RWPE2 (cell line): Measurements from ENCODE around the gene SEMA4F.

Experiments
- ATAC-seq: fragments of 200-7000 bp; cut with Tn5 transposase; 3 replicates; pipeline ENCODE4 v1.9.1; 2021; ENCODE audit warnings: low read depth
- DNase-seq: peaks from one replicate; pipeline ENCODE4 v3.0.0-alpha.2; 2020; ENCODE audit warnings: low spot score
- H3K27ac ChIP-seq: fragments of 450-650 bp; 2 replicates; pipeline ENCODE4 v1.5.1; 2017; ENCODE audit warnings: mild to moderate bottlenecking; ENCODE audit not compliant: poor library complexity, severe bottlenecking
- H3K27me3 ChIP-seq: fragments of 250-450 bp; sonication (Bioruptor Pico); 2 replicates; pipeline ENCODE4 v1.5.1; 2021; ENCODE audit warnings: mild to moderate bottlenecking, moderate library complexity; ENCODE audit not compliant: insufficient read depth, poor library complexity, severe bottlenecking
- H3K36me3 ChIP-seq: fragments of 250-450 bp; sonication (Bioruptor Pico); 2 replicates; pipeline ENCODE4 v1.5.1; 2020; ENCODE audit warnings: low read depth, mild to moderate bottlenecking, moderate library complexity
- H3K4me1 ChIP-seq: fragments of 250-450 bp; sonication (Bioruptor Pico); 2 replicates; pipeline ENCODE4 v1.5.1; 2021; ENCODE audit warnings: mild to moderate bottlenecking, moderate library complexity; ENCODE audit not compliant: insufficient read depth, poor library complexity, severe bottlenecking
- H3K4me3 ChIP-seq: fragments of 250-450 bp; sonication (Bioruptor Pico); 2 replicates; pipeline ENCODE4 v1.5.1; 2021; ENCODE audit warnings: mild to moderate bottlenecking, moderate library complexity; ENCODE audit not compliant: severe bottlenecking
- H3K9me3 ChIP-seq: fragments of 250-450 bp; sonication (Bioruptor Pico); 2 replicates; pipeline ENCODE4 v1.5.1; 2021; ENCODE audit warnings: mild to moderate bottlenecking, moderate library complexity; ENCODE audit not compliant: severe bottlenecking
- CTCF ChIP-seq: fragments of 450-650 bp; IDR thresholded peaks from one replicate; pipeline ENCODE4 v1.5.1; 2017; ENCODE audit warnings: mild to moderate bottlenecking, moderate library complexity; ENCODE audit not compliant: poor library complexity, severe bottlenecking

The SEMA4F gene

GRCh38 chr2:74659462-74659861 is 5.4 kb downstream of the SEMA4F start:
- Histone ChIP-seq H3K9me3 (no peaks in the 10 kb centered on the region), H3K27me3 (no peaks in the 10 kb centered on the region), H3K4me3 (no peak overlapping the region), H3K36me3 (peaks cover 10% of the 10 kb centered on the region), H3K4me1 (peaks cover 7% of the 10 kb centered on the region), H3K27ac (no peak overlapping the region)
- no peak for ATAC-seq
- DNase-seq = no peak
- no peak for TF ChIP-seq CTCF

GRCh38 chr2:74668087-74668486 is 14.0 kb downstream of the SEMA4F start:
- Histone ChIP-seq H3K36me3 (peaks cover under 1% of the 10 kb centered on the region; the same call in 1 of the 2 replicates), H3K27me3 (no peaks in the 10 kb centered on the region), H3K9me3 (no peaks in the 10 kb centered on the region), H3K4me1 (no peaks in the 10 kb centered on the region), H3K4me3 (no peak overlapping the region), H3K27ac (no peak overlapping the region)
- ATAC-seq (no peak), DNase-seq (no peak)
- no peak for TF ChIP-seq CTCF

DNA sequence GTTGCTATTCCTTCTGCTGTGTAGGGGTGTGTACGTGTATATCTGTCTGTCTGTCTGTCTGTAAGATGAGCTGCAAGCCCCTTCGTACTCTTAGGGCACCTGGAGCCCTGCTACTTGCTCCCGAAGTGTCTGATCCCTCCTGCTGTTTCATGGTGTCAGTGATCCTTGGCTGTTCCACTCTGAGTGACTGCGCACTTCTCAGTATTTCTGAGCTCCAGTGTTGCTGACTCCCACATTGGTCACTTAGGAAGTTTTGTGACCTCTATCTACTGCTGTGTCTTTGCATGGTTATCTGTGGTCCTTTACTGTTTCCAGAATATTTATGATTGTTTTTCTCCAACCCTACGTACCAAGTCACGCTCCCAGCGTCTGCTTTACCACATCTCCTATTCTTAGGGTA is 16.2 kb downstream of the SEMA4F start:
- TF ChIP-seq CTCF = no peak
- ATAC-seq (no peak), DNase-seq (no peak)
- no peaks in the 10 kb centered on the region for H3K4me1 ChIP-seq
- H3K27me3 ChIP-seq = no peaks in the 10 kb centered on the region
- H3K27ac ChIP-seq = no peak overlapping the region
- no peak overlapping the region for H3K4me3 ChIP-seq
- no peaks in the 10 kb centered on the region; the same call in none of the 2 replicates for H3K36me3 ChIP-seq
- H3K9me3 ChIP-seq = no peaks in the 10 kb centered on the region

DNA sequence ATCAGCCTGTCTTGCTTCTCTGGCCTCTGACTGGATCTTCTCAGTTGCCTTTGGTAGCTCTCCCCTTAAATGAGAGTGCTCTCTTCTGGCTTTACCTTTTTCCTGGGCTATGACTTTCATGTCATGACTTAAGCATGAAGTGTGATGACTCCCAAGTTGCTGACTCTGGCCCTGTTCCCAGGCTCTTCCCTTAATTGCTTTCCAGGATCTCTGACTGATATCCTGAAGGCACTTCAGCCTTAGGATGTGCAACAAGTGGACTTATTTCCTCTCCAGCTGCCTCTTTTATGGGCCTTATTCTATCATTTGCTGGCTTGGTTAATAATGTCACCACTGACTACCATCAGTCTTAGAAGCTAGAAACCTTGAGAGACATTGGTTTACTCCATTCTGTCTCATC is 17.4 kb downstream of the SEMA4F start:
- Histone ChIP-seq H3K9me3 (no peaks in the 10 kb centered on the region), H3K27ac (no peak overlapping the region), H3K4me1 (no peaks in the 10 kb centered on the region), H3K36me3 (peaks cover 4% of the 10 kb centered on the region), H3K27me3 (no peaks in the 10 kb centered on the region), H3K4me3 (no peak overlapping the region)
- no peak for TF ChIP-seq CTCF
- ATAC-seq (peak; percentile 51; the same call in 1 of the 3 replicates), DNase-seq (no peak)

DNA sequence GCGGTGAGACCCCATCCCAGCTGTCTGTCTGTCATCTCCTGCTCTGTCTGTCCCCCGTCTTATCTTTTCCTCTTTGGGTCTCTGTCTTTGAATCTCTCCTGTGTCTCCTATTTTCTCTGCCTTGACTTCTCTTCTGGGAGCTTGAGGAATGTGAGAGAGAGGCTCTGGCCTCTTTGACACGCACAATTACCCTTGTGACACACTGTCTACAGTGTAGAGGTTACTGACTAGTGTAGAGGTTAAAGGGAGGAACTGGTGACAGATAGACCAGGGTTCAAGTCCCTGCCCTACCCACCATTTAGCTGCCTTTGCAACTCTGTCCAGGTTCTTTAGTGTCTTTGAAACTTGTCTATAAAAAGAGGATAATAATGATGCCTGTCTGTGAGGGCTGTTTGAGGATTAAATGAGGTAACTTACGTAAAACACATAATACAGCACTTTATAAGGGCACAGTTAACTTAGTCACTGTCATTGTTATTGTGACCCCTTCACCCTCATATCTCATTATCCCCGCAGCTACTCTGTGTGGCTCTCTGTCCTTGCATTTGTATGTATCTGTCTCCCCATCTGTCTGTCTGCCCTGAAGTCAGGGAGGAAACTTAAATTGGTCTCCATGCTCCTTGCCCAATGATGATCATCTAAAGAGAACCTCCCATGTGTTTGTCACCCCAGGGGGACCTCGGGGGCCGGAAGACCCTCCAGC is 19.9 kb downstream of the SEMA4F start:
- no peak for ATAC-seq
- DNase-seq = no peak
- Histone ChIP-seq H3K36me3 (peaks cover 4% of the 10 kb centered on the region), H3K27me3 (no peaks in the 10 kb centered on the region), H3K4me3 (no peak overlapping the region), H3K4me1 (no peaks in the 10 kb centered on the region), H3K27ac (no peak overlapping the region), H3K9me3 (no peaks in the 10 kb centered on the region)
- no peak for TF ChIP-seq CTCF
